HG02981 (cell line): ENCODE results near the gene GRIA4.
A peak's percentile ranks its signal among the peaks of the same experiment; 100 is the strongest.
"Not testable (repeated sequence)": the region's sequence is repeated elsewhere in the genome, so short reads cannot be mapped to it uniquely, and the experiment has no call there.

Source experiments
- ATAC-seq: cut with Tn5 transposase; IDR thresholded peaks from one replicate; pipeline ENCODE4 v1.9.1; 2021; ENCODE audit warnings: mild to moderate bottlenecking, moderate library complexity; ENCODE audit not compliant: unreplicated experiment

The GRIA4 gene

DNA sequence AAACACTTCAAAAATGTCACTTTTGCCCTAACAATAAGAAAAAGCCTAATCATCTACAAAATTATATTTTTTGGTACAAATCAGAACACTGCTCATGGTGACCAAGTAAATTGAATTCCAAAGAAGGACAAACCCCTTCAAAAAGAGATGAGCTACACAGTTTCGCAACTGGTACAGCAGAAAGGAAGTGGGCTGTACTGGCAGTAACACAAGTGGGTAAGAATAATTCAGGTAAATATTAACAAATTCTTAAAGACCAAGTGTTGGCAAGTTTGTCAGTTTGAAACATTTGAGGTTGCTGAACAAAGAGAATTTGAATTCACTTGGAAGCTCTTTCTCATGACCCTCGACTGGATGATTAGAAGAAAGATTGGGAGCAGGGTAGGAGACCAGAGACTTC lies 376.7 kb downstream of the GRIA4 start:
- ATAC-seq: peak; percentile 74

DNA sequence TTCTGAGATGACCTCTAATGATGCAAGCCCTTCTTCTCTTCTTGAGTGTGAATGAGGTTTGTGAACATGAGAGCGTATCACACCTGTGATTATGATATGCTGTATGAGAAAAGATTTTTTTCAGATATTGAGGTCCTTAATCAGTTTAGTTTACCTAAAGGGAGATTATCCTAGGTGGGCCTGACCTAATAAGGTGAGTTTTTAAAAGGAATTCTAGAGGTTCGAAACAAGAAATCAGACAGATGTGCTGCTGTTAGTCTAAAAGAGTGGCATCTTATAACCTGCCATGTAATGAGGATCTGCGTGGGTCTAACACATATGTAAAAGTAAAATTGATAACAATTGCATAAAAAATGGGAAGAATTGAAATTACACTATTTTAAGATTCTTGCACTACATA lies 378.3 kb downstream of the GRIA4 start:
- ATAC-seq: no peak

DNA sequence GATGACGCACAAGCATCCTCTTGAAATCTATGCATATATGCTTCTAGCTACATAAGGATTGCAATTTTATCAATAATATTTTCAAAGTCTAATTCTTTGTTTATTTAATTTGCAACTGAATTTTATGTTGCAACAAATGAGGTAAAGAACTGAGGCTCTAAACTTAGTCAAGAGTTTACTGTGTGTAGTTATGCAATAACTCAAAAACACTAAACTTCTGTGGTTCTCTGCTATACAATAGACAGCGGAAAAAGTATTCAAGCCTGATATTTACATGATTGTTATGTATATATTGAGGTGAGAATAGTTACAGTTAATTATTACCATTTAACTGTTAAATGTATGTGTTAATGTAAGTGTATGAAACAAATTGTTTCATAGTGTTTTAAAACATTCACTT lies 379.3 kb downstream of the GRIA4 start:
- ATAC-seq: no peak

DNA sequence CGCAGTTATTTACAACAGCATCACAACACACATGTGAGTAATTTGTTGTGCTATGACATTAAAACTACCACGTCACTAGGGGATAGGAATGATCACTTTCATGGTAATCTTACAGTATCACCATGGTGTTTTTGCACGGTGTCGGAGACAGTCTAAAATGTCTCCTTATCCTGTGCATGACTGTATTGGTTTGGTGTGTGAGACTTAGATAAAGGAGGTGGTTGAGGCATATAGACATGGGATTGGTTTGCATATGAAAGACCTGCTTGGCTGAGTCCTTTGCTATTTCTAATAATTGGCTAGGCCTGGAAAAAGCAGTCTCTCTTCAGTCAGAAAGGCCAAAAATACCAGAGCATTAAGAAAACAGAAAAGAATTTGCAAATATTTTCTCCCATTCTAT lies 382.0 kb downstream of the GRIA4 start:
- no peak for ATAC-seq

DNA sequence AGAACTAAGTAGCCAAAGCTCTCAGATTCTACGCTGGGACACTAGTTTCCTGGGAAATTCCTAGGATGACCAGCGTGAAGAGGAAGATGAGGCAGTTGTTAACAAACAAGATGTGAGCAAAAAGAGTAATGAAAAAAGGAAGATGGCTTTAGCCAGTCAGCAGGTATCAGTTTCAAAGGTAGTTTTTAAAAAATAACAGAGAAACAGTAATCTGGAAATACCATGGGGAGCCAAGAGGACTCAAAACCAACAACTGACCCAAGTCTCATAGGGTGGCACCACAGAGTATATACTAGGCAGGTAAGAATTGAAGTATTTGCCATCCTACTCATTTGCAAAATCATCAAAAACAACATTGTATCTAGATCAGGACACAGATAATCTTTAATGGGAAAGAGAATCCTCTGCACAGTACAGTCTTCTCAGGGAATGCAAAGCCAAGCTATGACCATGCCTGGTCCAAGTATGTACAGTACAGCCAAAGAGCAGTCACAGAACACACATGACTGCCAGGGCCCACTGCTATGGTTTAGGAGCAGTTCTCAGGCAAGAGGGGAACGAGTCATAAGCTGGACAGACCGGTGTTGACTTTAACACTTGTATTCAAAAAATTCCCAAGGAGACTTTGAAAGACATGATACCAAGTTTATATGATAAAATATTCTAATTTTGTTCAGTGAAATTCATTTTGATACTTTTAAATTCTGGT lies 391.6 kb downstream of the GRIA4 start:
- no peak for ATAC-seq

DNA sequence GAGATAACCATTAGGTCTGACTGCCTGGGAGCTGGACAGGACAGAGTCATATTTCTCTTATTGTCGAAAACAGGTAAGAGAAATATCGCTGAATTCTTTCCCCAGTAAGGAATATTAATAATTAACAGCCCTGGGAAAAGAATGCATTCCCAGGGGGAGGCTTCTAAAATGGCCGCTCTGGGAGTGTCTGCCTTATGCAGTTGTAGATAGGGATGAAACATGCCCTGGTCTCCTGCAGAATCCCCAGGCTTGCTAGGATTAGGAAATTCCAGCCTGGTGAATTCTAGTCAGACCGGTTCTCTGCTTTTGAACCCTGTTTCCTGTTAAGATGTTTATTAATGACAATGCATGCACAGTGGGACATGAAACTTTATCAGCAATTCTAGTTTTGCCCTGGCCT lies 393.2 kb downstream of the GRIA4 start:
- ATAC-seq: not testable (repeated sequence)

DNA sequence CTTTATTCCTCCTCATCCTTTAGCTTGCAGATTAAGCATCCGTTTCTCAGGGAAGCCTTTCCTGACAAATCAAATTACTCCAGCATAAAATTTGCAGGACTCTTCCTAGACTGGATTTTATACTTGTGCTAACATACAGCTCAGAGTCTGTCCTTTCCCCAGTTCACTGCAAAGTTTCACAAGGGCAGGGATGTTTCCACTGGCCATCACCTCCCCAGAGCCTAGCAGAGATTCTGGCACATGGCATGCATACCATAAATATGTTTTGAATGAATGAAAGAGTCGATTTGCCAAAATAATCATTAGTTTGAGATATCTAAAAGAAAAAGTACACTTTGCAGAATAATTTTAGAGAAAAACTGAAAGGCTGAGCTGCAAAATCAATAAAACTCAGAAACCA lies 401.6 kb downstream of the GRIA4 start:
- no peak for ATAC-seq

DNA sequence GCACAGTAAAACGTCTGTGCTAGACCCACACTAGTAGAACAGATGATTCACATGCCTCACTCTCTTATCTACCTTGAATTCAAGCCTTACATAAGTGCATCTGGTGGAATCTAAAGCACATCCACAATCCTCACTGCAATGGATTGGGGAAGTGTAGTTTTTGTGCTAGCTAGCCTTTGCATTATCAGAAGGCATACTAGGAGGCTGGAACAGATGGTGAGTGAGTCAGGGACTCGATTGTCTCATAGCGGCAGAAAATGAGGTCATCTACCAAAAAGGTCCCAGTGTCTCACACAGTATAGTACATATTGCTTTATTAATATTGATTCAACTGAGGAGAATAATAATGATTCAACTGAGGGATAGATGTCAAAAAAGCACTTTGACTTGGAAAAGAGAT lies 402.9 kb downstream of the GRIA4 start:
- ATAC-seq: no peak

DNA sequence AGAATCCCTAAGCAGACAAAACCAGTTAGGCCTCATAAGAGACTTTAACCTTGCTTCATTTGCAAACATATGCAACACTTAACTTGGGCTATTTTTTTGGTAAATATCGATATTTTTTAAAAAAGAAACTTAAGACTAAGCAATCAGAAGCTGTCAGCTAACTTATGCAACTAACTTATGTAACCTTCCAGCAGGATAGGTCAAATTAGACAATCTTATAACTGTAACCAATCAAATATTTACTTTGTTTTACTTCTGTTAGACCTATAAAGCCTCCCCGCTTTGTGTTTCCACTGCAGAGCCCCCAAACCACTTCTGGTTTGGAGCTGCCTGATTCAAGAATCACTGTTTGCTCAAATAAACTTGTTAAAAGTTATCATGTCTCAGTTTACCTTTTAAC lies 404.2 kb downstream of the GRIA4 start:
- no peak for ATAC-seq

DNA sequence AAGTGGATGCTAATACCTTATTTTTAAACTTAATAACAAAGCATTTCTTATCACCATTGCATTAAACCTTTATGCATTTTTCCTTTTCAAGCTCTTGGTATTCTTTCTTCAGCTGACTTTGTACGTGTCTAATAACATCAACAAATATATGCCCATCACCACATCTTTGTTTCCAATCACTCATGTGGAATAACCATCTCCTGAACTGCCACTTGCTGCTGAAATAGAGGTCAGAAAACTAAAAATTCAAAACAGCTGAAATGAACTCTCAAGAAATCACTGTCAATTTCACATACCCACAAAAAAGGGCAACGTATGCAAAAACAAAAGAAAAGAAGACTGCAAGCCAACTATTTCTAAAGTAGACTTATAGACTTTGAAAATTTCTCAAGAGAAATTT lies 404.7 kb downstream of the GRIA4 start:
- no peak for ATAC-seq

DNA sequence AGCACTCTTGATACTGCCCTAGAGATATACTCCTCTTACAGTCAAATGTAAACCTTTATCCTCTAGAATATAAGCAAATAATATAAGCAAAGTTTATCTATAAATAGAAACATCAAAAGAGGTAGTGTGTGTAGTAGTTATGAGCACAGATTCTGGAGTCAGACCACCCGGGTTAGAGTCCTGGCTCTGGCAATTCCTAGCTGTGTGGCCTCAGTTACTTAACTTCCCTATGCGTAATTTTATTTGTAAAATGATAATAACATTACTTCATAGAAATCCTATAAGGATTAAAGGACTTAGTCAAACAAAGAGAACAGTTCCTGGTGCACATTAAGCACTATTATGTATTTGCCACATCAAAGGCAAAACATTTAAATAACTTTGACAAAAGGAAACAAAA lies 405.2 kb downstream of the GRIA4 start:
- no peak for ATAC-seq

DNA sequence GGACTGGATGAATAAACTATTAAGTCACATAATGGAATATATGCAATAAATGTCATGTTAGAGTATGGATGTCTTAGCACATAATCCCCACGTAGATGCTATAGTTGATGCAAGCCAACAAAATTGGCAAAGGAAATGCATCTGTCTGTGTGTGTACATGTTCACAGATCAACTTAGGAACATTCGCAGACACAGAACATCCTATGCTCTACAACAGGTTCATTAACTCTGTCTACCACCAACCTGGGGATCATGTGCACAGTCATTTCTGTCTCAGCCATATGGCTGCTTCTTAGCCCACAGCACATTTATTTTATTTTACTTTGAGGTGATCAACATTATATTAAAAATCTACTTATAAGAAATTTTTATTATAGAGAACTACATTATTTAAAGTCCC lies 407.2 kb downstream of the GRIA4 start:
- ATAC-seq: no peak

DNA sequence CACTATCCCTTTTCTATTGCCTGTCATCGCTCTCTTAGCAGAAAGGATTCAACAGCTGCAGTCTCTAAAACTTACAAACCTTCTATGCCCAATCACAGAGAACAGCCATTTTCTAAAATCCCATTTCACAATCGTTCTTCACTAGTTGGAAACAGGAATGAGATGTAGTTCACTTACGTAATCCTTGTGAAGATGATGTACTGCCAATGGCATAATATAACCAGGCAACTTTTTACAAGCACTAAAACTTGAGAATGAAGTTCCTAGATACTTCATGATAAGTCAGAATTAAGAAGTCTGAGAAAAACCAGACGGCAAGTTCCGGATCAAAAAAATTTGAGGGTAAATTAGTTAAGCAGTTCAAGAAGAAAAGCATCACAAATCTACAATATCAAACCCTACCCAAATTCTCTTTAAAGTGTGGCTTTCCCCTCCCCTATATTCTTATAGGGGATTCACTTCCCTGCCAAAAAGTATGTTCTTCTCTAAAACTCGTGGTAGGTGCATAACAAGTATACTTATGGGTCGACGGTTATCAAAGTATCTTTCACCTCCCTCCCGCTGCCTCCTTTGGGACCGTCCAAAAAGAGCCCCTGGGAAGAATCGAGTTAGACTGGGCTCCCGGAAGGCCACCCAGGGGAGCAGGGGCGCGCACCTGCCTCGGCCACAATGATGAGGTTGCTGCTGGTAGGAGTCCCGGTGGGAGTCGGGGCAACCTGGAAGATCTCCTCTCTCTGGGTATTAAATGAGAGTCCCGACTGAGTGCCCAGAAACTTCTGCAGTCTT lies 411.5 kb downstream of the GRIA4 start:
- peak; percentile 5 for ATAC-seq

DNA sequence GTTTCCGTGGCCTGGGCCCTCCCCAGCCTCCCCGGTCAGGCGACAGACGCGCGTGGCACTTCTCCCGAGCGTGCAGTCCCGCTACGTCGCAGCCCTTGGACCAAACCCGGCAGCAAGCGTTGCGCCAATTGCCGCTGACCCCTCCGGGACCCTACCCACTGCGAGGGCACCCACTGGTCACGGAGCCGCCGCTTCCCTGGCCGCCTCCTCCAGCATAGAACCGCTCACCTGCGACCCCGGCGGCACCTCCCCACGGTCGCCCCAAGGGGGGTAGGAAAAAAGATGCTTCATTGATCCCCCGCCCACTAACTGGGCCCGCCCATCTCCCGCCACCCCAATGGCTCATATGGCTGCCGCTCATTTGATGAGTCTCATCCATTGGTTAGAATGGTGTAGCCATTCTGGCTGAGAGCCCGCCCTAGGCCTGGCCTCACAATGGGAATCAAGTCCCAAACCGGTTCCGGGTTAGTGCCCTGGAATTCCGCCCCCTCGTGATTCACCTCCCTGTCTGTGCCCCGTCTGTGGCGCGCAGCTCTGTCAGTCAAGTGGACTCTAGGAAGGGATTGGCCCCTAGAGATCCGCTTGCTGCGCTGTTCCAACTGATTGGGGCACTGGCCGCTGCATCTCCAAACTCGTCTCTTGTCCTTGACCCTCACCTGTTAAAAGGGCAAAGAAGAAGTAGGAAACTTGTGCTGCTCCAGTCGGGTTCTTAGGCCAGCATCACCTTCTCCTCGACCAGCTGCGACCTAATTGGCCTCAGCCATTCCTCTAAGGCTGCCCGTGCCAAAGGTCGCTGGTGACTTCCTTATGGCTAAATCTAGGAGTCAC lies 412.3 kb downstream of the GRIA4 start, which contains the start of gene MSANTD4:
Gene MSANTD4, minus strand, starts transcription at position 274 of the 828 bp plus-strand sequence. CDS start 11,323 bp downstream, outside the sequence.
- peak; percentile 97 for ATAC-seq

DNA sequence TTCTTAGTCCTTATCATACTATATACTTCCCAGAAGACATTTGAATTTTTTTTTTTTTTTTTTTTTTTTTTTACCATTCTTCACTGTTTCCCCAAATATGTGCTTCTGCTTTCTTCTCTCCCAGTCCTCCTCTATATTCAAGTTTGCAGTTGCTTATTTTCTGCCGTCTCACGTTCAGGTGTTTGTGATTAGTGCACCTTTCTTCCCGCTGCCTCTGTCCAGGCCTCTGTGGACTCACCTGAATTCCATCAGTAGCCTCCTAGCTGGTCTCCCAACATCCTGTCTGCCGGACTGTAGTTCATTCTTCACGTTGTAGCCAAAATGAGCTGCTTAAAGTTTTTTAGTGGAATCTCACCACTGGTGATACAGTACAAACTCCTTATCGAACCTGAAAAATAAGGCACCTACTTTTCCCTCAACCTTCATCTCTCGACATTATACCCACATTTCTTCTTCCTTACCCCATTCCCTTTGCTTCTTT lies 413.0 kb downstream of the GRIA4 start:
- ATAC-seq: no peak

DNA sequence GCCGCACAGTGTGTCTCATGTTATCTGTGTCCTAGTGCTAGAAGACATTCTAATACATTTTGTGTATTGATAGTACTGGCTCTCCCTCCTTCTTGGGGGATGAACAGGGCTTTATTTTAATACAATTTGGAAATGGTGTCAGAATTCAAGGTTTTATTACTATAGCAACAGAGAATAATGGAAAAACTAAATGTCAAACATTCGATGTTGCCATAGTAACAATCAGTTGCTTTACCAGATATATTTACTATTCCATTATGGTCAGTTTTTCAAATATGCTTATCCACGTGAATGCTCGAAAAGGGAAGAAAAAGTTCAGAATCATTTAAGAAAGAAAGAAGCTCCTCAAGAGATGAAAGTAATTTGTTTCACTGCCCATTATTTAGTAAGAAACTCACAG lies 420.7 kb downstream of the GRIA4 start:
- ATAC-seq: no peak

DNA sequence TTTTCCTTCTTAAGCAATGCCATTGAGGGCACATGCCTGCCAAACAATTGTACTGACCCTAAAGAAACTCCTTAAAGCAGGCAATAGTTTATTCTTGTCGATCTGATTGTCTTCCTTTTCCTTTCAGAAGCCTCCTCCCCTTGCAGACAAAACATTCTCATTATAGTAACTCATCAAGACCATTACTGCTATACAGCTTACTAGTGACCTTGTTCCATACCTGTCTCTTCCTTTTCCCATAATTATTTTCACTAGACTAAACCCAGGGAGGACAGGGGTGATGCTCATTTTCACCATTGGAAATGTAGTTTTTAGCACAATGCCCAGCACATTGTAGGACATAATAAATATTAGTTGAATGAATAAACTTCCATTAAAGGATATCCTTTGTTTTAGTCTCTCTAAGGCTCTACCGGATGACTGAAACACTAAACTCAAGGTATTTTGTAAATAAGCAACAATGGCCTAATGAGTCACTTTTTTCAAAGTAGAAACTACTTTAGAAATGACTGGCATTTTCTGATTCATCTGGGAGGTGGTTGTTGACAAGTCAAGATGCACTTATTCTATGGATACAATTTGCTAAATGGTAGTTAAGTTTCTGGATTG lies 421.4 kb downstream of the GRIA4 start:
- ATAC-seq: no peak
